HG03571 (cell line): Measurements from ENCODE around the gene KCNH2.
A peak's percentile ranks its signal among the peaks of the same experiment; 100 is the strongest.

ENCODE experiments used
- ATAC-seq: cut with Tn5 transposase; IDR thresholded peaks from one replicate; pipeline ENCODE4 v1.9.1; 2021; ENCODE audit not compliant: unreplicated experiment

Gene KCNH2

GRCh38 chr7:150976529-150977381, 1.4 kb downstream of the KCNH2 start:
- ATAC-seq = no peak

- ATAC-seq = no peak
Observed at GRCh38 chr7:150975536-150976319, 2.4 kb downstream of the KCNH2 start.

- peak; percentile 47 for ATAC-seq
Observed at GRCh38 chr7:150974468-150975391, 3.4 kb downstream of the KCNH2 start.

- ATAC-seq = no peak
Observed at GRCh38 chr7:150973571-150974451, 4.3 kb downstream of the KCNH2 start.

GRCh38 chr7:150972741-150973140, 5.4 kb downstream of the KCNH2 start:
- no peak for ATAC-seq

- ATAC-seq = no peak
Observed at GRCh38 chr7:150972023-150972468, 6.1 kb downstream of the KCNH2 start.

GRCh38 chr7:150971242-150972022, 6.7 kb downstream of the KCNH2 start:
- no peak for ATAC-seq

GRCh38 chr7:150970424-150970823, 7.7 kb downstream of the KCNH2 start:
- no peak for ATAC-seq

- no peak for ATAC-seq
Observed at GRCh38 chr7:150969475-150969874, 8.6 kb downstream of the KCNH2 start.

- ATAC-seq = no peak
Observed at GRCh38 chr7:150968734-150969372, 9.3 kb downstream of the KCNH2 start.

GRCh38 chr7:150968056-150968733, 9.9 kb downstream of the KCNH2 start:
- no peak for ATAC-seq

GRCh38 chr7:150967349-150967748, 10.8 kb downstream of the KCNH2 start:
- no peak for ATAC-seq

GRCh38 chr7:150966002-150966401, 12.1 kb downstream of the KCNH2 start:
- ATAC-seq = no peak

GRCh38 chr7:150965273-150965830, 12.8 kb downstream of the KCNH2 start:
- no peak for ATAC-seq

GRCh38 chr7:150964593-150965111, 13.5 kb downstream of the KCNH2 start:
- ATAC-seq = no peak

- ATAC-seq = no peak
Observed at GRCh38 chr7:150963707-150964559, 14.2 kb downstream of the KCNH2 start.
